Endothelial cell (in vitro differentiated cells): ENCODE measurements around the gene TRMT10C. TPM values are rescaled to one million over a fixed set of nuclear protein-coding genes. Genes with fewer than 3 reads are reported as not detected.

Source experiments
- DNase-seq: peaks from one replicate; pipeline ENCODE4 v3.0.0; 2021; ENCODE audit warnings: low spot score
- H3K27ac Mint-ChIP-seq: one replicate; pipeline ENCODE4 v1.8.0; 2021; ENCODE audit warnings: mixed read lengths, inconsistent platforms; ENCODE audit not compliant: unreplicated experiment
- H3K27me3 Mint-ChIP-seq: one replicate; pipeline ENCODE4 v1.8.0; 2021; ENCODE audit warnings: mild to moderate bottlenecking, moderate library complexity, mixed read lengths, inconsistent platforms; ENCODE audit not compliant: unreplicated experiment
- H3K36me3 Mint-ChIP-seq: one replicate; pipeline ENCODE4 v1.8.0; 2021; ENCODE audit warnings: mild to moderate bottlenecking, low read depth, mixed read lengths, inconsistent platforms; ENCODE audit not compliant: unreplicated experiment
- H3K4me1 Mint-ChIP-seq: one replicate; pipeline ENCODE4 v1.8.0; 2021; ENCODE audit warnings: mild to moderate bottlenecking, mixed read lengths, inconsistent platforms; ENCODE audit not compliant: unreplicated experiment
- H3K4me3 Mint-ChIP-seq: one replicate; pipeline ENCODE4 v1.8.0; 2021; ENCODE audit warnings: mild to moderate bottlenecking, mixed read lengths, inconsistent platforms; ENCODE audit not compliant: unreplicated experiment
- H3K9me3 Mint-ChIP-seq: one replicate; pipeline ENCODE4 v1.8.0; 2021; ENCODE audit warnings: mixed read lengths, inconsistent platforms; ENCODE audit not compliant: unreplicated experiment
- total RNA-seq: library from RNA; stranded (reverse); fragmentation: NEBNext Ultra II Directional; extraction: Animal tissue kit (Norgen Biotek cat#: 25700); gene quantifications from one replicate; pipeline ENCODE4 v1.2.1, GENCODE V29; 2021; ENCODE audit not compliant: unreplicated experiment
- TF ChIP-seq, protein P1 (sequence below): fragments of 200-600 bp; sonication (generic); IDR thresholded peaks from one replicate; pipeline ENCODE4 v1.5.0; 2021; ENCODE audit warnings: antibody characterized with exemption; ENCODE audit not compliant: unreplicated experiment

Gene TRMT10C
- total RNA-seq, 1 donor from 2014 or later, result 26.3 TPM

DNA sequence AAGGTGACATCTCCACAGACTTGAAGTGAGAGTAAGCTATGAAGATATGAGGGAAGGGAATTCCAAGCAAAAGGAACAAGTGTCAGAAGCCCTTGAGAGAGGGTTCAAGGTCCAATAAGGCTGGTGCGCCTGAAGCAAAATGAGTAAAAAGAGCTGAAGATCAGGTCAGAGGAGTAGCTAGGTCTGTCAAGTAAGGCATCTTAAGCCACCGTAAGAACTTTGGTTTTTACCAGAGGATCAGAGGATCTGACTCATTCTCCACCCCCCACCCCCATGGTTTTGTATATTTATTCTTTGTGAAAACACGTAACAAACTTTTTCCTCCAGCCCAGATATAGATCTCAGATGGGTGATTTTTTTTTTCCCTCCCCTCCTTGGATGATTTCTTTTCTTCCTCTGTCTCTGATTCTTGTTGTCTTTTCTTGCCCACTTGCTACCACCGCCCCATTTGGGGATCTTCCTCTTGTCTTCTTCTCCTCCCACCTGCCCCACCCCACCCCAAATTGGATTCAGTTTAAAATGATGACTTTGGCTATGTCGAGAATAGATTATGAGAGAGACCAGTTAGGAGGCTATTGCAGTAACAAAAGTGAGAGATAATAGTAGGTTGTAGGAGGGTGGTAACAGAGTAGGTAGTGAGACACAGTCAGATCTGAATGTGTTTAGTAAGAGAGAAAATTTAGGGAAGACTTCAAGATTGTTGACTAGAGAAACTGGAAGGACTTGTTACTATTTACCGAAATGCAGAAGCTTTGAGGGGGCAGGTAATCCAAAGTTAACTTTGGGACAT is 6.1 kb downstream of the TRMT10C start:
- peaks cover 11% of the 10 kb centered on the region for H3K4me1 Mint-ChIP-seq
- no peak overlapping the region for H3K4me3 Mint-ChIP-seq
- H3K27me3 Mint-ChIP-seq, result no peaks in the 10 kb centered on the region
- peaks cover 16% of the 10 kb centered on the region for H3K36me3 Mint-ChIP-seq
- peak overlapping the region; percentile 17 for H3K27ac Mint-ChIP-seq
- no peak for DNase-seq
- TF ChIP-seq, protein P1, sequence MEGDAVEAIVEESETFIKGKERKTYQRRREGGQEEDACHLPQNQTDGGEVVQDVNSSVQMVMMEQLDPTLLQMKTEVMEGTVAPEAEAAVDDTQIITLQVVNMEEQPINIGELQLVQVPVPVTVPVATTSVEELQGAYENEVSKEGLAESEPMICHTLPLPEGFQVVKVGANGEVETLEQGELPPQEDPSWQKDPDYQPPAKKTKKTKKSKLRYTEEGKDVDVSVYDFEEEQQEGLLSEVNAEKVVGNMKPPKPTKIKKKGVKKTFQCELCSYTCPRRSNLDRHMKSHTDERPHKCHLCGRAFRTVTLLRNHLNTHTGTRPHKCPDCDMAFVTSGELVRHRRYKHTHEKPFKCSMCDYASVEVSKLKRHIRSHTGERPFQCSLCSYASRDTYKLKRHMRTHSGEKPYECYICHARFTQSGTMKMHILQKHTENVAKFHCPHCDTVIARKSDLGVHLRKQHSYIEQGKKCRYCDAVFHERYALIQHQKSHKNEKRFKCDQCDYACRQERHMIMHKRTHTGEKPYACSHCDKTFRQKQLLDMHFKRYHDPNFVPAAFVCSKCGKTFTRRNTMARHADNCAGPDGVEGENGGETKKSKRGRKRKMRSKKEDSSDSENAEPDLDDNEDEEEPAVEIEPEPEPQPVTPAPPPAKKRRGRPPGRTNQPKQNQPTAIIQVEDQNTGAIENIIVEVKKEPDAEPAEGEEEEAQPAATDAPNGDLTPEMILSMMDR, result no peak
- no peaks in the 10 kb centered on the region for H3K9me3 Mint-ChIP-seq

DNA sequence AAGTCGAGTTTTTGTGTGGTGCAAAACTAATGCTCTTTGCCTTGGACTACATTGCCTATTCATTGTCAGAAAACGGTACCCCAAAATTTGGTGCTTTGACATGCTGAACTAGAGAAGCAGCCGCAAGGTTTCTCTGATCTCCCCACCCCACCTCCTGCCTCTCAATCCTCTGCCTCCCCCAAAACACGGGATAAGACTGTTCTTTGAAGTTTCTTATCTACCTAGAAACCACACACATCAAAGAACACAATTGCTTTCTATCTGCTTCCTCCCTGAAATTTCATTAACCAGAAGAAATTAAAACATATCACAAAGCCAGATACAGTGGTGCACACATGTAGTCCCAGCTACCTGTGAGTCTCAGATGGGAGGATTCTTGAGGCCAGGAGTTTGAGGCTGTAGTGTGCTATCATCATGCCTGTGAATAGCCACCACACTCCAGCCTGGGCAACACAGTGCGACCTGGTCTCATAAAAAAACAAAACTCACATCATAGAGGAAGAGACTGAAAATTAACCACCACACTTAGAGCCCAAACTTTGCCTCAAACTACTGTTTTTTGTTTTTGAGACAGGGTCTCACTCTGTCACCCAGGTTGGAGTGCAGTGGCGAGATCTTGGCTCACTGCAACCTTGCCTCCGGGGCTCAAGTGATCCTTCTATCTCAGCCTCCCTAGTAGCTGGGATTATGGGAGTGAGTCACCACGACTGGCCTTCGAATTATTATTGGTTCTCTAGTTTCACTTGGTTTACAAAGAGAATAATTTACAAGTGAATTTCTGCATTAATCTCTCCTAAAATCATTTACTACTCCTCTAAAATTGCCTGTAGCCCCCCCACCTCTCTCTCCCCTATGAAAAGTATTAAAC is 9.6 kb downstream of the TRMT10C start:
- no peak overlapping the region for H3K4me3 Mint-ChIP-seq
- H3K27me3 Mint-ChIP-seq, result peaks cover 19% of the 10 kb centered on the region
- DNase-seq, result no peak
- TF ChIP-seq, protein P1, result no peak
- H3K4me1 Mint-ChIP-seq, result peaks cover 22% of the 10 kb centered on the region
- peaks cover 12% of the 10 kb centered on the region for H3K36me3 Mint-ChIP-seq
- no peak overlapping the region for H3K27ac Mint-ChIP-seq
- no peaks in the 10 kb centered on the region for H3K9me3 Mint-ChIP-seq

DNA sequence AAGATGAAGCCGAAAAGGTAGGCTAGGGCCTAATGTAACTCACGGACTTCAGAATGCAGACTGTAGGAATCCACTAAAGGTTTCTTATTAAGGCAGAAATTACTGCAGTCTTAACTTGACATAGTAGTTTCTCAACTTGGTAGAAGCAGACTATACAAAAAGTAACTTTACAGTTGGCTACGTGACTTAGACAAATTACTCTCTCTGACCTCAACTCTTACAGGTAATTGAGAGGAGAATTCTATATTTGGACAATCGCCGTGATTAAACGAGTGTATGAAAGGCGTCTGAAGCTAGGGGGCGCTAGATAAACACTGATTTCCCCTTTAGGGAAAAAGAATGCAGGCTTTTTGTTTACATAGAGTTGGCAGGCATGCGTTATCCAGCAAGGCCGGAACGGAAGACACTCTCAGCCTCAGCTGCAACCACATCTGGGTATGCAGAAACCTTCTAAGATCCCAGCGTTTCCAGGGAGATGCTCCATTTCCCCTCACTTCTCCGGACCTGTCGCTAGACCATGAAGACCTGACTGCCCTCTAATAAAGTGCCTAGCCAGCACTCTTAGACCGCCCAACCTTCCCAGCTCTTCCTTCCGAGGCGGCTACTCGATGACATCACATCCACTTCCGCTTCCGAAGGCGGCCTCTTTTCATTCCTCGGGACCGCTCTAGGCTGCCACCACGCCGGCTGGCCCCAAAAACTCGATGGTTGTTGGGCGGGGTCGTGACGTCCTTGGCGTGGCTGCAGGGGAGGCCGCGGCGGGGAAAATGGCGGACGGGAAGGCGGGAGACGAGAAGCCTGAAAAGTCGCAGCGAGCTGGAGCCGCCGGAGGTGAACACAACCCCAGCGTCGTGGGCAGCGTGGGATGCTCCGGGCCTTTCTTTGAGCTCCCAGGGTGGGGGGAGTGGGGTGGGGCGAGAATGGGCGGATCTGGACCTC is 12.1 kb downstream of the TRMT10C start, which contains the start of gene PCNP:
TSS of gene PCNP (plus strand) at position 732 of the 939 bp plus-strand sequence. CDS start at position 768, 36 bp downstream.
- H3K27ac Mint-ChIP-seq, result peak within 1 kb of the TSS; percentile 100
- TF ChIP-seq, protein P1, result peak; percentile 95
- H3K9me3 Mint-ChIP-seq, result no peaks in the 10 kb centered on the region
- peak; percentile 98 for DNase-seq
- peaks cover 19% of the 10 kb centered on the region for H3K27me3 Mint-ChIP-seq
- peaks cover 14% of the 10 kb centered on the region for H3K36me3 Mint-ChIP-seq
- H3K4me3 Mint-ChIP-seq, result peak within 1 kb of the TSS; percentile 97
- peaks cover 25% of the 10 kb centered on the region for H3K4me1 Mint-ChIP-seq

DNA sequence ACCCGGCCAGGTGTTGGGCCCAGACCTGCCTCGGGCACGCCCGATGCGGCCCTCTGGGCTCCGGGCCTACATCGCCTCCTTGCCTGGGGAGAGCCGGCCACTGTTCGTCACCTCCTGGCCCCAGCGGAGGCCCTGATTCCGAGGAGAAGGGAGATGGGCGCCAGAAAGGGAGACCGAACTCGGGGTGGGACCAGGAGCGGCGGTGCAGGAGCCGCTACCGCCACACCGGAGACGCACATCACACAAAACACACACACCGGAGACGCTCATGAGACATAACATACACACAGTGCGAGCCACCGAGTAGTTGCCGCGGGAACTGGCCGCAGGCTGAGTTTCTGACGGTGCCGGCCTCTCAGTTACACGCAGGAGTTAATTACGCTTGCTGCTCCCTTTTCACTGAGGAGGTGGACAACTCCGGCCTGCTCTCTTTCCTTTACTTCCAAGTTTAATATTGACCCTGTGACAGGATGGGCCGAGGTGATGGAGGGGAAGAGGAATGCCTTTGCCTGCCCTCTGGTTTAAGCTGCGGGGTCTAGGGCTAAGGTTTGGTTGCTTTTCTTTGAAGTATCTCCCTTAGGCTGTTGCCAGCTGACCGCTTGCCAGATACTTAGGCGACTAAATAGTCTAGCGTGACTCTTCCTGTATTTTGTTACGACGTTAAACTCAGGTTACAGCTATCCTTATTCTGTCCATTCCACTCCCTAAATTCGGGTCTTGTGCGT is 12.9 kb downstream of the TRMT10C start:
- peaks cover 19% of the 10 kb centered on the region for H3K27me3 Mint-ChIP-seq
- peak; percentile 35 for DNase-seq
- peaks cover 14% of the 10 kb centered on the region for H3K36me3 Mint-ChIP-seq
- TF ChIP-seq, protein P1, result no peak
- peak overlapping the region; percentile 97 for H3K4me3 Mint-ChIP-seq
- H3K27ac Mint-ChIP-seq, result peak overlapping the region; percentile 100
- no peaks in the 10 kb centered on the region for H3K9me3 Mint-ChIP-seq
- H3K4me1 Mint-ChIP-seq, result peaks cover 25% of the 10 kb centered on the region
